Kidney epithelial cell (primary cell): ENCODE measurements around the gene TAL1. TPM values are rescaled to one million over a fixed set of nuclear protein-coding genes. Genes with fewer than 3 reads are reported as not detected.
"Not testable (repeated sequence)": the region's sequence is repeated elsewhere in the genome, so short reads cannot be mapped to it uniquely, and the experiment has no call there.

Experiments
- DNase-seq: peaks from one replicate; pipeline ENCODE4 v3.0.0-alpha.2; 2010; ENCODE audit warnings: low read depth
- H3K27me3 ChIP-seq: 2 replicates; pipeline ENCODE4 v1.6.0; 2011; ENCODE audit warnings: low read length; ENCODE audit not compliant: control insufficient read depth, insufficient read depth
- H3K36me3 ChIP-seq: 2 replicates; pipeline ENCODE4 v1.5.1; 2011; ENCODE audit warnings: low read length; ENCODE audit not compliant: control insufficient read depth, insufficient read depth
- H3K4me3 ChIP-seq: 2 replicates; pipeline ENCODE4 v1.5.1; 2011; ENCODE audit warnings: low read depth, mild to moderate bottlenecking, control low read depth, low read length
- CTCF ChIP-seq: IDR thresholded peaks from 2 replicates; pipeline ENCODE4 v1.5.1; 2011; ENCODE audit warnings: mild to moderate bottlenecking, moderate library complexity, low read length, control low read depth, inconsistent platforms; ENCODE audit not compliant: insufficient read depth, poor library complexity, severe bottlenecking
- total RNA-seq: library from RNA; depleted of rRNA; stranded (reverse); fragments of >200 nt; gene quantifications from 2 replicates; pipeline ENCODE4 v1.2.3, GENCODE V29; 2015

TAL1 gene
- total RNA-seq, 1 donor from 2014 or later = 0.71 TPM

- H3K36me3 ChIP-seq = no peaks in the 10 kb centered on the region
- H3K4me3 ChIP-seq = no peak overlapping the region
- DNase-seq = no peak
- TF ChIP-seq CTCF = no peak
- H3K27me3 ChIP-seq = no peaks in the 10 kb centered on the region
Measured at GRCh38 chr1:47210666-47211065, 21.4 kb downstream of the TAL1 start.

- DNase-seq = no peak
- Histone ChIP-seq H3K36me3 (no peaks in the 10 kb centered on the region), H3K4me3 (no peak overlapping the region), H3K27me3 (no peaks in the 10 kb centered on the region)
- TF ChIP-seq CTCF = no peak
Measured at GRCh38 chr1:47209725-47210325, 22.2 kb downstream of the TAL1 start.

- Histone ChIP-seq H3K36me3 (no peaks in the 10 kb centered on the region), H3K4me3 (no peak overlapping the region), H3K27me3 (no peaks in the 10 kb centered on the region)
- DNase-seq = no peak
- no peak for TF ChIP-seq CTCF
Measured at GRCh38 chr1:47209091-47209490, 22.9 kb downstream of the TAL1 start.

GRCh38 chr1:47208374-47208850 is 23.6 kb downstream of the TAL1 start:
- H3K27me3 ChIP-seq = no peaks in the 10 kb centered on the region
- DNase-seq = no peak
- no peak for TF ChIP-seq CTCF
- H3K4me3 ChIP-seq = no peak overlapping the region
- H3K36me3 ChIP-seq = no peaks in the 10 kb centered on the region

GRCh38 chr1:47207803-47208373 is 24.1 kb downstream of the TAL1 start:
- Histone ChIP-seq H3K4me3 (no peak overlapping the region), H3K36me3 (no peaks in the 10 kb centered on the region), H3K27me3 (no peaks in the 10 kb centered on the region)
- no peak for DNase-seq
- TF ChIP-seq CTCF = no peak

- no peak for TF ChIP-seq CTCF
- no peak for DNase-seq
- no peaks in the 10 kb centered on the region for H3K27me3 ChIP-seq
- H3K4me3 ChIP-seq = no peak overlapping the region
- no peaks in the 10 kb centered on the region for H3K36me3 ChIP-seq
Measured at GRCh38 chr1:47205918-47206317, 26.1 kb downstream of the TAL1 start.

GRCh38 chr1:47203504-47203903 is 28.5 kb downstream of the TAL1 start:
- DNase-seq, H3K27me3 ChIP-seq, H3K36me3 ChIP-seq: not testable (repeated sequence)

More at GRCh38 chr1:47203504-47203903, 28.5 kb downstream of the TAL1 start:
- not testable (repeated sequence) for H3K4me3 ChIP-seq
